T47D (cell line): ENCODE measurements around the gene DPP4.

Experiments used
- DNase-seq, 2 experiments: peaks; one replicate each; pipeline versions ENCODE4 v3.0.0 to v3.0.0-alpha.2; 2011 to 2012; ENCODE audit warnings: low read depth in 1 of 2, low spot score in 1 of 2
- JUND ChIP-seq: IDR thresholded peaks from 2 replicates; pipeline ENCODE4 v1.6.1; 2012; ENCODE audit warnings: low read depth
- in situ Hi-C: cut with HindIII; loops from 2 replicates; pipeline ENCODE4 v1.10.0; 2016; ENCODE audit warnings: low sequenced_read_pairs, low pct_unique_long_range_greater_than_20kb

The DPP4 gene

GRCh38 chr2:162017233-162017632 lies 56.8 kb downstream of the DPP4 start:
- no peak for TF ChIP-seq JUND
- DNase-seq: no peak
- in situ Hi-C loops: no loop called here

GRCh38 chr2:162016080-162016479 lies 57.9 kb downstream of the DPP4 start:
- no peak for TF ChIP-seq JUND
- DNase-seq: no peak
- in situ Hi-C loops: no loop called here

GRCh38 chr2:162014751-162015150 lies 59.3 kb downstream of the DPP4 start:
- in situ Hi-C loops: no loop called here
- no peak for DNase-seq
- TF ChIP-seq JUND: no peak

GRCh38 chr2:162013514-162014475 lies 60.2 kb downstream of the DPP4 start:
- DNase-seq: no peak
- no peak for TF ChIP-seq JUND
- in situ Hi-C loops: no loop called here

- DNase-seq: no peak
- in situ Hi-C loops: no loop called here
Observed at GRCh38 chr2:162012565-162013058, 61.4 kb downstream of the DPP4 start.

GRCh38 chr2:162011706-162012564 lies 62.1 kb downstream of the DPP4 start:
- no peak for TF ChIP-seq JUND
- no peak for DNase-seq
- in situ Hi-C loops: no loop called here

More at GRCh38 chr2:162012565-162013058, 61.4 kb downstream of the DPP4 start:
- no peak for TF ChIP-seq JUND

GRCh38 chr2:162009543-162009942 lies 64.5 kb downstream of the DPP4 start:
- in situ Hi-C loops: no loop called here
- no peak for TF ChIP-seq JUND
- no peak for DNase-seq

- TF ChIP-seq JUND: no peak
- in situ Hi-C loops: no loop called here
- DNase-seq: peak in 1 of 2 experiments; percentile 22
Observed at GRCh38 chr2:162007447-162008040, 66.5 kb downstream of the DPP4 start.

GRCh38 chr2:162006337-162006736 lies 67.7 kb downstream of the DPP4 start:
- no peak for TF ChIP-seq JUND
- in situ Hi-C loops: no loop called here
- DNase-seq: no peak

- no peak for TF ChIP-seq JUND
- in situ Hi-C loops: no loop called here
- DNase-seq: no peak
Observed at GRCh38 chr2:162004031-162004430, 70.0 kb downstream of the DPP4 start.

GRCh38 chr2:162002623-162003235 lies 71.3 kb downstream of the DPP4 start:
- in situ Hi-C loops: no loop called here
- no peak for DNase-seq
- no peak for TF ChIP-seq JUND

GRCh38 chr2:162000431-162000830 lies 73.6 kb downstream of the DPP4 start:
- in situ Hi-C loops: no loop called here
- no peak for TF ChIP-seq JUND
- DNase-seq: no peak
